Cardiac septum (tissue), 1 donor: Measurements from ENCODE around the gene GALNT18. TPM values are rescaled to one million over a fixed set of nuclear protein-coding genes. Genes with fewer than 3 reads are reported as not detected.

Source experiments
- DNase-seq: peaks from one replicate; pipeline ENCODE4 v3.0.0-alpha.2; 2020; ENCODE audit warnings: low spot score
- intact Hi-C: fragments of 100-400 bp; cut with DNase I; formaldehyde crosslinking; loops from one replicate; pipeline ENCODE4 v1.14.0; 2022
- total RNA-seq: library from RNA; stranded (reverse); fragmentation: NEBNext Ultra II Directional; extraction: Animal tissue kit (Norgen Biotek cat#: 25700); gene quantifications from one replicate; pipeline ENCODE4 v1.2.1, GENCODE V29; 2021
- donor health status: DM: no; HTN: no; CAD: no.

The GALNT18 gene
- total RNA-seq, 1 donor from 2014 or later = 23.2 TPM

GRCh38 chr11:11389238-11389637 is 232.6 kb downstream of the GALNT18 start:
- intact Hi-C loops = no loop called here
- no peak for DNase-seq

GRCh38 chr11:11387622-11388305 is 234.0 kb downstream of the GALNT18 start:
- no peak for DNase-seq
- intact Hi-C loops = no loop called here

DNA sequence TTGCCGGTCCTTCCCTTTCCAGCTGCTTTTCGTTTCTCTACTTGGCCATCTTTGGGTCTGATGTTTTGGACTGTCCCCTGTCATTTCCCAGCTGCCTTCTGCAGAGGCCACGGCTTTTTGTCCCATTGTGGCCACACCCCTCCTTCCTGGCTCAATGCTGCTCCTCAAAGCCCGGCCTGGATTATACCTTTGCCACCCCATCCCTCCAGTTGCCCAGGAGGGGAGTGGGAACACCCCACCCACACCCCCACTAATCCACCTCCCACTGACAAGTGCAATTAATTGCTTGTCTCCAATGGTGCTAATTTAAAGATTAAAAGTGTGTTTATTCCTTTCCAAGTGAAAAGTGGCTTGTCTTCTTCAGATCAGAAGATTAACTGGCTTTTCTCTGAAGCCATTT is 234.6 kb downstream of the GALNT18 start:
- intact Hi-C loops = no loop called here

DNA sequence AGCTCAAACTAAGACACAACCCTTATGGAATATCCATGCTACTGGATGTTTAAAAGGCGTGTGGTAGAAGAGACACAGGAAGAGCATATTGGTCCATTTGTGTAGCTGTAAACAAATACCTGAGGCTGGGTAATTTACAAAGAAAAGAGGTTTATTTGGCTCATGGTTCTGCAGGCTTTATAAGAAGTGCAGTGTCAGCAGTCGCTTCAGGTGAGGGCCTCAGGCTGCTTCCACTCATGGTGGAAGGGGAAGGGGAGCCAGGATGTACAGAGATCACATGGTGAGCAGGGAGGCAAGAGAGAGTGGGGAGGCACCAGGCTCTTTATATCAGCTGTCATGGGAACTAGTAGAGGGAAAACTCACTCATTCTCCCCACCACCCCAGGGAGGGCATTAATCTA is 237.0 kb downstream of the GALNT18 start:
- intact Hi-C loops = no loop called here
- DNase-seq = no peak

More for the DNA sequence above, 234.6 kb downstream of the GALNT18 start:
- no peak for DNase-seq

DNA sequence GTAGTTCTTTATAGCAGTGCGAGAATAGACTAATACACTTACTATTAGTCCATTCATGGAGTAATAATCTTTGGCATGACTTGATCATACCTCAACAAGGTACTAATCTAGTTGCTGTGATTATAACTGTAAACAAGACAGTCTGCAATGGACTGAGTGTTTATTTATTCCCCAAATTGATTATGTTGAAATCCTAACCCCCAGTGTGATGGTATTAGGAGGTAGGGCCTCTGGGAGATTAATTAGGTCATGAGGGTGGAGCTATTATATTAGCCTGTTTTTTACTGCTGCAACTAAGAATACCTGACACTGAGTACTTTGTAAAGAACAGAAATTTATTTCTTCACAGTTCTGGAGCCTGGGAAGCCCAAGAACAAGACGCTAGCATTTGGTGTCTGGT is 237.8 kb downstream of the GALNT18 start:
- no peak for DNase-seq
- intact Hi-C loops = no loop called here

- DNase-seq = no peak
- intact Hi-C loops = no loop called here
Measured at GRCh38 chr11:11382858-11383532, 238.8 kb downstream of the GALNT18 start.

- DNase-seq = no peak
Measured at GRCh38 chr11:11381471-11382105, 240.2 kb downstream of the GALNT18 start.

DNA sequence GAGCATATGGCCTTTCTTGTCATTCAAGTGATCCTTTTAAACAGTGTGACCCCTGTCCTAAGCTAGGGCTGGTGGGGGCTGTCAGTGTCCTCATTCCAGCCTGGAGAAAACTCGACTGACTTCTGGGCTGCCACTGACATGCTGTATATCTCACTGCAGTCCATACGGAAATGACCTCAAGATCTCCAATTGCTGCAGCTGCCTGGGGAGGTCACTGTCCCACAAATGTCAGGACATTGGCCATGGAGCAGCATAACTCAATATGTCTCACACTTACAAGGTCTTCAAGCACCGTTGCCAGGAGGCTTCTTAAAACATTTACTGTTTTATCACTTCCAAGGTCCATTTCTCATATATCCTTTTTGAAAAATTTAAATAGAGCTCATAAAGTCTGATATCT is 240.9 kb downstream of the GALNT18 start:
- DNase-seq = no peak
- intact Hi-C loops = no loop called here

More at GRCh38 chr11:11381471-11382105, 240.2 kb downstream of the GALNT18 start:
- intact Hi-C loops = no loop called here

GRCh38 chr11:11380340-11380739 is 241.5 kb downstream of the GALNT18 start:
- intact Hi-C loops = no loop called here
- DNase-seq = no peak

DNA sequence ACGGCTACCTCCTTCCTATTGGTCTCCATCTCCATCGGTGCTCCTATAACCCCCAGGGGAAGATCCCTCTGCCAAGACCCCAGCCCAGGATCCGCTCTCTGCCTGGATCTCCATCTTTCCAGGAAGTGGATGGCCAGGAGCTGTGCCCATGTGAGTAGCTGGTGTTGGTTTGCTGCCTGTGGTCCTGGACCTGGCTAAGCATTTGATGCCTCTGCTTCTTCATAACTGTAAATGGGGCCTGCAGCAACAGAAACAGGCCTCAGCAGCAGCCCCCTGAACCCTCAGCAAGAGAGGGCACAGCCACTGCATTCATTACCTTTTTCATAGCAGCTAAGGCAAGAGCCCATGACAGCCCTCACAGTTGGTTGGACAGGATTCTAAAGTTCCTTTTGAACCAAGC is 242.1 kb downstream of the GALNT18 start:
- intact Hi-C loops = no loop called here

GRCh38 chr11:11378184-11378940 is 243.4 kb downstream of the GALNT18 start:
- DNase-seq = no peak
- intact Hi-C loops = no loop called here

More for the DNA sequence above, 242.1 kb downstream of the GALNT18 start:
- no peak for DNase-seq

DNA sequence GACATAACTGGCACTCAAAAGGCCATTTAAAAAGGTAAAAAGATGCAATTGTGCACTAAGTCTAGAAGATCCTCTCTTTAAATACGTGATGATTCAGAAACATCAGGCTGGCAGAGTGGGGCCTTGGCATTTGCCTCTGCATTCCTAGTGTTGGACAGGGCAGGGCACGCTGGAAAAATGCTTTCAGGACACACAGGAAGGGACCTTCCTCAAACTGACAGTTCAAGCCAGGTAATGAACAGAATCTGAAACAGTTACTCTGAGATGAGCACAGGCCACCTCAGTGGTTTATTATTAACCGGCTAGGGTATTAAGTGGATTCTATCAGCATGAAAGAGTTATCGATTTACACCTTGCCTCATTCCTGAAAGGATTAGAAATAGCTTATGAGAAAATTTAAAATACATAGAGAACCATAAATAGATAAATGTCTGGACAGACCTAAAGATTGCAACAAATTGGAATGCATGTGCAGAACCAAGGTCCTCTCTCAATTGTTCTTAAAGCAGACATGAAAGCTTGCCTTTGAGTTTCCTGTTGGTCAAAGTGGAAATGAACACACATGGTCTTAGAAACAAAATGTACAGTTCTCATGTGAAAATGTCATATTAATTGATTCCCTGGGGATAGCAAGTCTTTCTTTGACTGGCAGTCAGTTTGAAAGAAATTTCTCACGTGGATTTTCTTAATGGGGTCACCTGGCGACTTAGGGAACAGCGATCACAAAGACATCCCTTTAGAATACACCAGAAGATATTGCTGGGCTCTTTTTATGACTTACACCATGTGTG is 247.3 kb downstream of the GALNT18 start:
- DNase-seq = no peak
- intact Hi-C loops = no loop called here

DNA sequence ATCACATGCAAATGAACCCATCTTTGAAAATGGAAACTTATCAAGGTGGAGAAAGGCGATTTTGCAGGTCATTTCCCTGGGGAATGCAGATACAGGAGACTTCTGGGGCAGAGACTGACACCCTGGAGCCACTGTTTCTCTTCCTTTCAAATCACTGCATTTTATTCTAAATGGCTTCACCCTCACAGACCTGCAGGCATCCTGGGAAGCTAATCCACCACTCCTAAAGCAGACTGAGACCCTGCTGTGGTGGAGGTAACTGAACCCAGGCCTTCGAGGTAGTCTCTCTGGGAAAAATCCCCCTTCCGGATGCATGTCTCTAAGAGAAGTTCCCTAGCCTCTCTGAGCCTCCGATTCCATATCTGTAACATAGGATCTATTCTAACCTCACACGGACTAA is 247.9 kb downstream of the GALNT18 start:
- intact Hi-C loops = no loop called here
- DNase-seq = no peak

DNA sequence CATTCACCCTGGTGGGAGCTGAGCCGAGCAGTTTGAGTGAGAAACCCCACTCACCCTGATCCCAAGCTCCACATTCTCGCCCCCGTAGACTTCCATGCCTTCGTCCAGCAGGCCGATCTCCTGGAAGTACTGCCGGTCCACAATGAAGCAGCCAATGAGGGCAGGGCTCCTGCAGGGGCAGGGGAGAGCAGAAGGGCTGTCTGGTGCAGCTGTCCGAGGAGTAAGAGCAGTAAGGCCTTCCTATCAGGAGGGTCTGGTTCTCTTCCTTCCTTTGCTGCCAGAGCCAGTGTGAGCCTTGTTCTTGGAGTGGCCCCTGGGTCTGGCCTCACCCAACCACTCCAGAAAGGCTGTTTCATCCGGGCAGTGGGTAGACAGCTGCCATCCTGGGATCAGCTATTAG is 249.3 kb downstream of the GALNT18 start:
- intact Hi-C loops = no loop called here
- no peak for DNase-seq

DNA sequence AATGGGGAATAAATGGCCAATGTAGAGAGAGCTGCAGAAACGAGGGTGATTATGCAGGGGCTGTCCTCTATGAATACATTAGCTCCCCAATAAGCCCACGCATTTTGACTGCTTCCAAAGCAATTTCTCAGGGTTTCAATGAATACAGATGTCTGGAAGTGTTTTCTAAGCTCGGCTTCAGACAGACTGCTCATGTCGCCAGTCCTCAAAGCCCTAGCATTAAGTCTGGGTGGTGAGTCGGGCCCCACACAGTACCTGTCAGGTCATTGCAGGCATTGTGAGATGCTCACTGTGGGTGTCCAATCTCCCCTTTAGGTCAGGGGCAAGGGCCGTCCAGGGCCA is 250.9 kb downstream of the GALNT18 start:
- no peak for DNase-seq
- intact Hi-C loops = no loop called here

- intact Hi-C loops = no loop called here
- no peak for DNase-seq
Measured at GRCh38 chr11:11370255-11370961, 251.4 kb downstream of the GALNT18 start.

GRCh38 chr11:11366793-11367192 is 255.0 kb downstream of the GALNT18 start:
- intact Hi-C loops = no loop called here
- DNase-seq = no peak

DNA sequence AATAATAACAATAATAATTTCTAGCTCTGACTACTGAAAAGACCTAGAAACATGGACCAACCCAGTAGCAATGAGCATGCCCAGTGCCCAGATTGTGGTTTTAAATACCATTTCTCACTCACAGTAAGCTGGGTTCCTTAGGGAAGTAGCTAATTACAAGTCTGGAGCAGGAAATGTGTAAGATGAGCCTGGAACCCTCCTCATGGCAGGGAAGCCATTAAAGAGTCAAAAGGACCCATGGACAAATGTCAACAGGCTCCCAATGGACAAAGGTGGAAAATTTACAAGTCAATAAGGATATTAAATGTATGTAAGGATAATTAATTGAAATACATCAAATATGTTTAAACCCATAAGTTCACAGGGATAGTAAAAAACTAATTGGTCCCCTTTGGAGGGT is 258.1 kb downstream of the GALNT18 start:
- no peak for DNase-seq
- intact Hi-C loops = no loop called here

GRCh38 chr11:11359611-11360010 is 262.2 kb downstream of the GALNT18 start:
- DNase-seq = no peak

More at GRCh38 chr11:11359611-11360010, 262.2 kb downstream of the GALNT18 start:
- intact Hi-C loops = no loop called here
